Ramos (cell line): ENCODE results near the gene ST6GAL1.

Experiments used
- in situ Hi-C: fragments of 300-500 bp; cut with MboI; formaldehyde crosslinking; loops from one replicate; pipeline ENCODE4 v1.14.3; 2022; ENCODE audit warnings: low sequenced_read_pairs; ENCODE audit not compliant: unreplicated experiment

The ST6GAL1 gene

DNA sequence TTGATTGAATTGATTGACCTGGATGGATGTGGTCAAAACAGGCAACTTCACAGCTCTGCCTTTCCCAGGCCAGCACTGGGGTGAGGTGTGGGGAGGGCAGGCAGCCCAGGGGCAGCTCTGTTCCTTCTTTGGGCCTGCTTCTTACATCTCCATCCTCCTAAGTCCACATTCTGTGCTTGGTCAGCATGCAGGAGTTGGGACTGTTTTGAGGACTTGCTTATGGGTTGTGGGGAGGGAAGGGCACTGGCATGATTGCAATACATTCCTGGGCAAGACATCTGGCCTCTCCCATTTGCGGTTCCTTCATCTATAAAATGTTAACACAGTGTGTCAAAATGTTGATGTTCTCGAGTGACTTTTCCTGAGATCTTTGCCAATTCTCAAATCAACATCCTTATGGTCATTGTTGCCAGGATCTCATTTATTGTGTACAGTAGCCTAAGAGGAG is 84.1 kb downstream of the ST6GAL1 start:
- in situ Hi-C loops: loop anchor here (25.0 kb wide), 1 partner anchor 948 kb away; no protein-coding TSS in a partner anchor

DNA sequence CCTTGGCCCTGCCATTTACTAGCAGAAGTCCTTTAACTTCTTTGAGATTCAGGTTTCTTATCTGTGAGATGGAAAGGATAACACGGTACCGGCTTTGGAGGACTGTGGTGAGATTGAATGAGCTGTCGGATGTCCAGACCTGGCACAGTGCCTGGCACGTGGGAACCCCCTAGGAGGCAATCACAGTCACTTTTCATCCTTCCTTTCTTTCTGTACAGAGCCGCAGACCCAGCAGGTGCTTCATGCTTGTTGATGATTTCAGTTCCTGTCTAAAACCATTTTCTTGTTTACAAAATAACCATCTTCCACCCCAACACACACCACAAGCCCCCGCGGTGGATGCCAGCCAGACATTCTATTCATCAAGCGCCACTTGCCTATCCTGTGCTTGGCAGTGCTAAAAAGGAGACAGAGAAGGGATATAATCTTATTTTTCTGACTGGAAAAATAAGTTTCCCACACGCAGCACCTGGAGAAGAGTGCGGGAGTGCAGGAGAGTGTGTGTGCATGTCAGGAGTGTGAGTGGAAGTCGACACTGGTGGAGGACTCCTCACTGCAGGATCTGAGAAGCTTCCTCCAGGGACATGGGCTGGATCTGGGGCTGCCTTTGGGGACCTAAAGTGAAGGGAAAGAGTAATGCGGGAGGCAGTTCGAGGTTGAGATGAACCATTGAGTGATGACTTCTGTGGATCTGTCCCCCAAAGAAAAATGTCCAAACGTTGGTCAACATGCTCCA is 85.7 kb downstream of the ST6GAL1 start:
- in situ Hi-C loops: loop anchor here (25.0 kb wide), 1 partner anchor 946 kb away; no protein-coding TSS in a partner anchor

DNA sequence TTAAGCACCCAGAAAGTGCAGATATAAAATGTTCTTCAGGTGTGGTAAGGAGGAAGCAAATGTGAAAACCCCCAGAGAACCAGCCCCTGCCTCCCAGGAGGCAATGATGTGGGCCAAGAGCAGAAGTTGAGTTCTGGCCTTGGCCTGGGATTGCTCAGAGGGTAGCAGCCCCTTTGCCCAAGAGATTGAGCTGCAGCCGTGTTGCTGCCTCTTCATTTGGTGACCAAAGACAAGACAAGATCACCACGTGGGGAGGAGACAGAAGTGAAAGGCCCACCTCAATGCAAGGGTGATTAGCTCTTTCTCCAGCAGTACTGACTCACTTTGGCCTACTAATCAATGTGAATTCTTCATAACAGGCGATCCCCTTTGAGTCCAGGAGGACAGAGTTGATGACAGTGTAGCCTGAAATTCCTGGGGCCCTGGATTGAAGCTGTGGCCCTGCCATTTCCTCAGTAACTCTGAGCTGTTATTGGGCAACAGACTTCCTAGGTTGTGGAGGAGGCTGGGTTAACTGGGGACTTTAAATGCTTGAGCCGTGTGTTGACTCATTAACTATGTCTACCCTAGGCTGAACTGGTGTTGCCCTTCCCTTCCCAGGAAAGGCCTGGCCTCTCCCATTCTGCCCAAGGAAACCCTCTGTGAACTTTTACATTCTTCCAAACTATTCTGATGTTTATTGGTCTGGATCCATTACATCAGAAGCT is 86.5 kb downstream of the ST6GAL1 start:
- in situ Hi-C loops: loop anchor here (25.0 kb wide), 1 partner anchor 946 kb away; no protein-coding TSS in a partner anchor

DNA sequence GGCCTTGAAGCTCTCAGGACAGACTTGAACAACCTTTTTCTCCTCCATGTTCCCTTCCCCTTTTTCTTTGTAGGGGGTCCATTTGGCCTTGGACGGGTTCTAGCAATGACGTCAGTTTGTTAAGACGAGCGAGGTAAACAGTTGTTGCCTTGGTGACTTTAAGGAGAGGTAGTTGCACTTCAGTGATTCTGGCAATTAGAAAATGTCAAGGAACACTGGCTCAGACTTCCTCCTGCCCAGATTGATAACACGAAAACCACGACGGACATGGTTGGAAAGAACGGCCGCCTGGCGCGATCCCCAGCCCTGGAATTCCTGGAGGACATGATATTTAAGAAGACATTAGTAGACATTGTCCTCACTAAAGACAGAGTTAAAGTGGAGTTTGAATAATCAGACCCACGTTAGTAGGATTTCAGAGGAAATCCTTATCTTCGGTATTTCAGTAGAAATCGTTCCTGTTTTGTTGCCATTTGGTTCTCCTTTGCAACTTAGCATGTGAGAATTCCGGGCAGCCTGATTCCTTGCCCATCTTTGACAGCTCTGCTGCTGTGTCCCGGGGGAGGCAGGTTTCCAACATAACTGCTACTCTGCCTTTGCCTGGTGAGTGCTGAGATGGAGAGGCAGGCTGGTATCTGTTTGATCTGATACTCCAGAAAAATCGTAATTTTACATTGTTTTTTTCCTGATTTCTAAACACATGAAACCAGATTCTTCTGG is 87.3 kb downstream of the ST6GAL1 start:
- in situ Hi-C loops: loop anchor here (25.0 kb wide), 1 partner anchor 945 kb away; no protein-coding TSS in a partner anchor

DNA sequence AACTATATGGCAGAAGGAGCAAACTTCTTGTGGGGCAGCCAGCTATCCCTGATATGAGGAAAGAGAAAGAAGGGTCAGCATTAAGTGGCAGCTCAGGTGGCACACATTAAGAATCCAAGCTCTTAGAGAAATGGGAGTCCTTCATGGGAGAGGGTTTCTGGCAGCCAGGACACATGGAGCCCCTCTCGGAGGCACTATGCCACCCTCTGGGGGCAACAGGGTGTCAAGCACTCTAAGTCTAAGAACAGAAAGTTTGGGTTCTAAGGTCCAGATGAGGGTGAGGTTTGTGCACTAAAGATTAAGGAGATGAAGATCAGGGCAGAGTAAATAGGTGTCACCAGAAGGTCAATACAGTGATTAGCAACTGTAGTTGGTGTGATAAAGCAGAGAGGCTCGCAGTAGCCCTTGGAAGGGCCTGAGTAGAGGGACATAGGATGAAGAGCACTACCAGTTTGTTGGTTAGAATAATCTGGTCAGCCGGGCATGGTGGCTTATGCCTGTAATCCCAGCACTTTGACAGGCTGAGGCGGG is 89.3 kb downstream of the ST6GAL1 start:
- in situ Hi-C loops: loop anchor here (25.0 kb wide), 1 partner anchor 943 kb away; no protein-coding TSS in a partner anchor

DNA sequence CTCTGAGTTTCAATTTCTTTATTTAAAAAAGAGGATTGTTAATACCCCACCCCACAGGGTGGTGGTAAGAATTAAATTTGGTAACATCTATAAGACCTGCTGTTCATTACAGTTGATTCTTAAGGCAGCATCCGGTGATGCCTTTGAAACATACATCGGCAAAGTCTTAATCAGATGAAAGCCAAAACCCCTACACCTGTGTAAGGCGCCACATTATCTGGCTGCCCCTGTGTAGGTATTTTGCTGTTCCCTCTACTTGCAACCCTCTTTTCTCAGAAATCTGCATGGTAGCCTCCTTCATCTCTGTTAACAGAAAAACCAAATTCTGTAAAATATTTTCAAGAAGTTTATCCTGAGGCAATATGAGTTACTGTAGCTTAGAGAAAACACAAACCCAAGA is 90.0 kb downstream of the ST6GAL1 start:
- in situ Hi-C loops: loop anchor here (25.0 kb wide), 1 partner anchor 942 kb away; no protein-coding TSS in a partner anchor

DNA sequence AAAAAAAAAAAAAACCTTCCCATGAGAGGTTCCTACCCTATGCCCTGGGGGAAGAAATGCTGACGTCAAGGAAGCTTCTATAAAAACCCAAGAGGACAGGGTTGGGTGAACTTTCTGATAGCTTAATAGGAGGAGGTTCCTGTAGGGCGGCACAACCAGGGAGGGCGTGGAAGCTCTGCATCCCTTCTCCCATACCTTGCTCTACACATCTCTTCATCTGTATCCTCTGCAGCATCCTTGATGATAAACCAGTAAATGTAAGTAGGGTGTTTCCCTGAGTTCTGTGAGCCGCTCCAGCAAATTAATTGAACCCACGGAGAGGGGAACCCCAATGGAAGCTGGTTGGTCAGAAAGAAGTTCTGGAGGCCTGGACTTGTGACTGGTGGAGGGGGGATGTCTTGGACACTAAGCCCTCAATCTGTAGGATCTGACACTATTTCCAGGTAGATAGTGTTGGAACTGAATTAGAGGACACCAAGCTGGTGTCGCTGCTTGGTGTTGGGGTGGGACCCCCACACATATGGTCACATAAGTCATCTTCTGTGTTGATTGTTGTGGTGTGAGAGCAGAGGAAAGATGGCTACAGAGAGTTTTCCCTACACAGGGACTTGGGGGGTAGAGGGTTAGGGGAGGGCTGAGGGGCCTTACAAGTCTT is 91.5 kb downstream of the ST6GAL1 start:
- in situ Hi-C loops: loop anchor here (25.0 kb wide), 1 partner anchor 940 kb away; no protein-coding TSS in a partner anchor

DNA sequence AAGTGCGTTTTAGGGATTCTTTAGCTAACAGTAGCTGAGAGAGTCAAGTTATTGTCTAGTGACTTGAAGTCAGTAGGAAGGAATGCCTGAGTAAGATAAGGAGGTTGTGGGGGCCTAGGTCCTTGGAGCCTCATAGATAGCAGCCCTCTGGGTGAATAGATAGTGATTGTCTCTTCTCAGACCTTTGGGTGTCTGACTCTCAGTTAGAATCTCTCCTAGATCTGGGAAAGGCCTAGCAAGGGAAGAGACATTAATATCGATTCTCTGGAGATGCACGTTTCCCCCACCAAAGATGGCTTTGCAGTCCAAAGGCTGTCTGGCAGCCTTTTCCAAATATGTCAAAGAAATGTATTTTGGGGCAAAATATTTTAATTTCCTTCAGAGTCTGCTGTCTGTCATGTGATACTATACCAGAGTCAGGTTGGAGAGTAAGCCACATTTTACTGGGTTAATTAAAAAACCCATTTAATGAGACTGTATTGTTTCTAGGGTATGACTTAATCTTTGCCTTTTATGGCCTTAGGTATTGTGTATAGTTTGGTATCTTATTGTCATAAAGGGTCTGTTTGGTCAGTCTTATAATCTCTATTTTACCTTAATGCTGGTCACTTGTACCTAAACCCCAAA is 92.2 kb downstream of the ST6GAL1 start:
- in situ Hi-C loops: loop anchor here (25.0 kb wide), 1 partner anchor 940 kb away; no protein-coding TSS in a partner anchor

DNA sequence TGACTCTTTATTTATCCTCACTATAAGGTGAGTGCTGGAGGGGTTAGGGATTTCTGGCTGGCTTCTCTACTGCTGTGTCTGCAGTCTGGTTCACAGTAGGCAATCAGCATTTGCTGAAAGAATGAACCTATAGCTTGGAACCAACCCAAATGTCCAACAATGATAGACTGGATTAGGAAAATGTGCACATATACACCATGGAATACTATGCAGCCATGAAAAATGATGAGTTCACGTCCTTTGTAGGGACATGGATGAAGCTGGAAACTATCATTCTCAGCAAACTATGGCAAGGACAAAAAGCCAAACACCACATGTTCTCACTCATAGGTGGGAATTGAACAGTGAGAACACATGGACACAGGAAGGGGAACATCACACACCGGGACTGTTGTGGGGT is 93.0 kb downstream of the ST6GAL1 start:
- in situ Hi-C loops: loop anchor here (25.0 kb wide), 1 partner anchor 939 kb away; no protein-coding TSS in a partner anchor

DNA sequence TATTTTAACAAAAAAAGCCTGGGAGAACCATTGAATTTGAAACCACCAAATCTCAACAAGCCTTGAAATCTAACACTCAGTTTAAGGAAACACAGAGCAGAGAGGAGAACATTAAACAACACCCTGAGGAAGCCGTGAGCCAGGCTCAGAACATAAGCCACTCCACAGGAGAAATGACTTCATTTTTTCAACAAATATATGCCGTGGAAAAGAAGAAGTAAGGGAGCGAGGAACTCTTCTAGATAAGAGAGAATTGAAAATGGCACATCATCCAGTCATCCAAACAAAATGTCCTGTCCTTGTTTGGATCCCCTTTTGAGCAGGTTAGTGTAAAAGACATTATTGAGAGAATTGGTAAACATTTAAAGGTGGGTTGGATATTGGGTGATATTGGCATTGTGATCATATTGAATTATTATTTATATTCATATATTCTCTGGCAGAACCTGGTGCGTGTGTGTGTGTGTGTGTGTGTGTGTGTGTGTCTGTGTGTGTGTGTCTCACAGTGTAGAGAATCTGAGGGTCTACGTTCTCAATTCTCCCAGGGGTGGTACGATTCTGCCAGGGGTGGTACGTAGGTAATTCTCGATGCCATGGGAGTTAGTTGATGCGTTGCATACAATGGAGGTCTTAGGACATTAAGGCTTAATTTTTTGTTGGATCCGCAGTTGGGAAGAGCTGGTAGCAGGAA is 94.4 kb downstream of the ST6GAL1 start:
- in situ Hi-C loops: loop anchor here (25.0 kb wide), 1 partner anchor 938 kb away; no protein-coding TSS in a partner anchor

DNA sequence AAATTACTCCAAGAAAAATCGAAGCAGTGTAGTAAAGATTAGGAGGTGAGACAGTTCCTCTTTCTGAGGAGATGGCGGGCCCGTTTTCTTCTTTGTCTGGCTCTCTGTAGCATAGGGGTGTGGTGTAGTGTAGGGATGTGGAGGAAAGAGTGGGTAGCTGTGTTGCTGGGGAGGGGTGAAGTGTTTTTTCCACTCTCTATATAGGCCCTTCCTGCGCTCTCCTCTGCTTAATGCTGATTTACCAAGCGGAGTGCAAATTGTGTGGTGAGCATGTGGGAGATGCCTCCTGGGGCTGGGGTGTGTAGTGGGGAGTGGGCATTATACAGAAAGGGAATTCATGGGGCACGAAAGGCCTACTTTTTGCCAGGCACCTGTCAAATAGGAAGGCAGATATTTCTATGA is 94.9 kb downstream of the ST6GAL1 start:
- in situ Hi-C loops: no loop called here

DNA sequence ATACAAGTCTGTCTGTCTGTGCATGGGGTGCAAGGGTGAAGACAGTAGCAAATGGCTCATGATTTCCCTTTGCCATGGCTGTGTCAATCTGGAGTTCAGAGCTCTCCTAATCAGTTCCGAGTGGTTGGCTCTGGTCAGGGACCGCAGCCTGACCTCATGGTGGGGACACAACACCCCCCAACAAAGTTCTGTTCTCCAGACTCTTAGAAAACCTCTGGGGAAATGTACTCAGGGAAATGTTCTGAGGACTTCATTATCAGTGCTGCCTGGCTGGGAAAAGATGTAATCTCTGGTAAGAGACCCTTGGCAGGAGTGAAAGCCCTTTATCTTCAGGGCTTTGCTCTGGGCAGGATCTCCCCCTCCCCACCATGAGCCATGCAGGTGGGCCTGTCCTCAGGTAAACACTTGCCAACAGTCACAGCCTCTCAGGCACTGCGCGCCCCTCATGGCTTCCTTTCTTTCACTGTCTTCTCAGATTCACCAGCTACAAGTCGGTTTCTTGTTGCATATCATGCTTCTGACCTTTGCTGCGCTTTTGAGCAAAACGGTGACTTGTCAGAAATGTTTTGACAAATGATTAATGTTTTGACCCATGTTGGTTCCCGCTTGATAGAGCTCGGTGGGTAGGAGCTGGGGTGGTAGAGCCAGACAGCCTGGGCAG is 95.5 kb downstream of the ST6GAL1 start:
- in situ Hi-C loops: no loop called here

DNA sequence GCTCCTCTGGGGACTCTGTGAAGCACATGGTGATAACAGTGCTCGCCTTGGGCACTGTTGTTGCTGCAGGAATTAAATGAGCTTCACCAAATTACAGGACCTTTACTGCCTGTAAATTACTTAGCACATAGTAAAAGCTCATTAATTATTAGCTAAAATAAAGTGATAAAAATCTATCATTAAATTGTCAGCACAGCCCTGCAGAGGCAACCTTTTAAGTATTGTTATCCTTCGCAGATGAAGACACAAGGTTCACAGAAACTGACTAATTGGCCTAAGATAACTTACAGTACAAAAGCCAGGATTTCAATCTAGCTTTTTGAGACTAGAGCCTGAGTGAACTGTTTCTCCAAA is 96.0 kb downstream of the ST6GAL1 start:
- in situ Hi-C loops: no loop called here

DNA sequence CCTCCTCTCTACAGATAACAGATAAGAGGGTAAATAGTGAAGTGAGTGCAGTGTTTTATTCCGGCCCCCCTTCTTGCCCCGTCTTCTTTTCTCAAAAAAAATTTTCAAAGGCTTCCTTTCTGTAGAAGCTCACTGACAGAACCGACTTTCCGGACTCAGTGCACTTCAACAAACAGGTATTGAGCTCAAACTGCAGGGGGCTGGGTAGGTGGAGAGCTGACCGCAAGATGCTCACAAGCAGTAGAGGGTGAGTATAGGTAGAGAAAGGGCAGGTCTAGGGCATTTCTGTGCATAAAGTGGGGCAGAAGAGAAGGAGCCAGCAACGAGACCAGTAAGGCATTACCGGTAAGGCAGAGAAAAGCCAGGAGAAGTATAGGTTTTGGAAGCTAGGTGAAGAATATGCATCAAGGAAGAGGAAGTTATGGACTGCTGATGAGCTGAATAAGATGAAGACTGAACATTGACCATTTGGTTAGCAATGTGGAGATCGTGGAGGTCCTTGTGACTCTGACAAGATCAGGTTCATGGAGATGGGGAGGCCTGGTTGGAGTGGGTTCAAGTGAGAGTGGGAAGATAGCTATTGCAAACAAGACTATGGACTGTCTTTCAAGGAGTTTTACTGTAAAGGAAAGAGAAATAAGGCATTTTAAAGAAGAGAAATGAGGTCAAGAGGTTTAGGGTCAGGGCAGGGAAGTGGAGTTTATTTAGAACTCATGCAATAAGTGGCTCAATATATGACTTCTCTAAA is 97.4 kb downstream of the ST6GAL1 start:
- in situ Hi-C loops: no loop called here

DNA sequence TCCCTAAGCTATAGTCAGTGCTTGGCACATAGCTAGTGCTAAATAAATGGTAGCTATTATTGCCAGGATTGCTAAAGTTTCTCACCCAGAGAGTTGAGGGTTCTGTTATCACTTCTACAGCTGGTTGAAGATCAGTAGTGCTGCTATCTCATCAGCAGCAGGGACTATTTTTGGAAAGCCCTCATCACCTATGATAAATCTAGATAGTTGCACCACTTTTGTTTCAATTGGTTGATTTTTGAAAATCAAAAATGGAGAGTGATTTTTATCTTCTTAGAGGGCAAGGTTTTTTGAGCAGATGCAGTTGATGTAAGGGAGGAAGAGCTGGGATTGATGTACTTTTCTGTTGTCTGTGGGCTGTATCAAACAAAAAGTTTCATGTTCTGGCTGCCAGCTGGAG is 101.6 kb downstream of the ST6GAL1 start:
- in situ Hi-C loops: no loop called here

DNA sequence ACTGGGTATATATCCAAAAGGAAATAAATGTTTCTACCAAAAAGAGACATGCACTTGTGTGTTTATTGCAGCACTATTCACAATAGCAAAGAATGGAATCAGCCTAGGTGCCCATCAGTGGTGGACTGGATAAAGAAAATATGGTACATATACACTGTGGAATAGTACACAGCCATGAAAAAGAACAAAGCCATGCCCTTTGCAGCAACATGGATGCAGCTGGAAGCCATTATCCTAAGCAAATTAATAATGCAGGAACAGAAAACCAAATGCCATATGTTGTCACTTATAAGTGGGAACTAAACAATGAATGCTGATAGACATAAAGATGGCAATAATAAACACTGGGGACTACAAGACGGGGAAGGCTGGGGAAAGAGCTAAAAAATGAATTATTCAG is 106.1 kb downstream of the ST6GAL1 start:
- in situ Hi-C loops: no loop called here

DNA sequence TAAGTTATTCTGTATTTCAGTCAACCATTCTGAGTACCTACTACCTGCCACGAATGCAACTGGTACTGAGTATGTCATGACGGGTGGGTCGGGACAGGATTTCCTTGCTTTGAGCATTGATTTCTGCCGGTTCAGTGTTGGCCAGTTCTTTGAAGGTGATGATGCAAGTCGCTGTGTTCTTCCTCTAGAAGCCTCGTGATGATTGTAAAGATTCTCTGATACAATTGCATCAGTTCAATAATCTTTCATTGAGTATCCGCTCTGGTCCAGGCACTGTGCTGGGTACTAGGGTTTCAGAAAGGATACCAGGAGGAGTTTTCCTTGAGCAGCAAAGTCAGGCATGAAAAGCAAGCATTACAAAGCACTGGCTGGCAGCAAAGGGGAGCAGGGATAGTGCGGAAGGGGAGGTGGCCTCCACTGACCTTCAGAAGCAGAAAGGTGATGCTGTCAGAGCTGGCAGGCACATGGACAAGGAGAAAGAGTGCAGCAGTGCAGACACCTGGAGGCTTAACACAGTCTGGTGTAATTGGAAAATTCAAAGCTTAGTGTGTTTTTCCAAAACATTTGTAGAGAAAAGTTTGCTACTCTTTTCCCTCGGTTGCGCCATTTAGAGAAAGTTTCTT is 108.9 kb downstream of the ST6GAL1 start:
- in situ Hi-C loops: no loop called here
